ENCODE measurements around the gene ATP6V1F.

Gene ATP6V1F

GRCh38 chr7:128869138-128869943 is 6.7 kb downstream of the ATP6V1F start:
- no peak for DNase-seq (ENCODE audit: low spot score)

GRCh38 chr7:128869944-128870285 is 7.3 kb downstream of the ATP6V1F start:
- no peak for DNase-seq (ENCODE audit: low spot score)

- no peak for DNase-seq (ENCODE audit: low spot score)
Measured at GRCh38 chr7:128871050-128871449, 8.4 kb downstream of the ATP6V1F start.

GRCh38 chr7:128872394-128872824 is 9.8 kb downstream of the ATP6V1F start:
- DNase-seq (ENCODE audit: low spot score) = no peak

GRCh38 chr7:128873234-128873633 is 10.6 kb downstream of the ATP6V1F start:
- DNase-seq (ENCODE audit: low spot score) = no peak

GRCh38 chr7:128874140-128875031 is 11.7 kb downstream of the ATP6V1F start:
- DNase-seq (ENCODE audit: low spot score) = no peak

- no peak for DNase-seq (ENCODE audit: low spot score)
Measured at GRCh38 chr7:128875523-128875948, 12.9 kb downstream of the ATP6V1F start.

- no peak for DNase-seq (ENCODE audit: low spot score)
Measured at GRCh38 chr7:128876127-128876526, 13.5 kb downstream of the ATP6V1F start.

- DNase-seq (ENCODE audit: low spot score) = no peak
Measured at GRCh38 chr7:128876586-128876977, 13.9 kb downstream of the ATP6V1F start.

GRCh38 chr7:128876978-128877755 is 14.5 kb downstream of the ATP6V1F start:
- DNase-seq (ENCODE audit: low spot score) = no peak

- no peak for DNase-seq (ENCODE audit: low spot score)
Measured at GRCh38 chr7:128877756-128878120, 15.1 kb downstream of the ATP6V1F start.

- DNase-seq (ENCODE audit: low spot score) = no peak
Measured at GRCh38 chr7:128878226-128879105, 15.8 kb downstream of the ATP6V1F start.

GRCh38 chr7:128879461-128879938 is 16.8 kb downstream of the ATP6V1F start:
- DNase-seq (ENCODE audit: low spot score) = no peak

GRCh38 chr7:128879939-128880746 is 17.5 kb downstream of the ATP6V1F start:
- DNase-seq (ENCODE audit: low spot score) = no peak

GRCh38 chr7:128880791-128881457 is 18.3 kb downstream of the ATP6V1F start:
- no peak for DNase-seq (ENCODE audit: low spot score)

- no peak for DNase-seq (ENCODE audit: low spot score)
Measured at GRCh38 chr7:128881458-128882125, 18.9 kb downstream of the ATP6V1F start.

- no peak for DNase-seq (ENCODE audit: low spot score)
Measured at GRCh38 chr7:128882134-128882533, 19.5 kb downstream of the ATP6V1F start.

GRCh38 chr7:128883622-128884448 is 21.2 kb downstream of the ATP6V1F start:
- DNase-seq (ENCODE audit: low spot score) = peak; percentile 81

Measured in activated CD4-positive, alpha-beta T cell treated with anti-CD3 and anti-CD28 coated beads, Interleukin-2, Interleukin-4, amounts not matched to agents 100 ng/mL and 50 ng/mL, durations not matched to agents 16 hours and 8 hours (primary cell).